Stimulated activated CD4-positive, alpha-beta T cell treated with anti-CD3 and anti-CD28 coated beads, Interleukin-4, amount 100 ng/mL, for 48 hours (primary cell): ENCODE results near the gene ANAPC5.

Source experiments
- DNase-seq, 2 donors: peaks; one replicate each; pipeline ENCODE4 v3.0.0-alpha.2; 2020; ENCODE audit warnings: low read depth in 2 of 2

ANAPC5 gene

GRCh38 chr12:121259074-121259473, 93.1 kb downstream of the ANAPC5 start:
- DNase-seq: no peak
